ENCODE data around the gene PTK7. TPM values are rescaled to one million over a fixed set of nuclear protein-coding genes. Genes with fewer than 3 reads are reported as not detected.

PTK7 gene
- total and polyA plus RNA-seq, 2 donors (not counting 3 experiments of a cell fraction or from before 2014, with no cell fraction given): 41.9 to 65.6 TPM

GRCh38 chr6:43141644-43142043, 65.5 kb downstream of the PTK7 start:
- ChIA-PET CTCF (no interaction called here), POLR2A (no interaction called here)
- Histone ChIP-seq H3K9ac (replicated peaks; ENCODE audit: extremely low read depth, insufficient read depth, low read length) (no peak overlapping the region), H3K27me3 (ENCODE audit: control insufficient read depth in 2 of 2, insufficient read depth in 2 of 2, low read length in 2 of 2) (no peaks in the 10 kb centered on the region), H3K9me3 (replicated peaks; ENCODE audit: control insufficient read depth, insufficient read depth, low read length) (no peaks in the 10 kb centered on the region), H3K9me1 (replicated peaks; ENCODE audit: control insufficient read depth, extremely low read depth, insufficient read depth, low read length) (no peaks in the 10 kb centered on the region), H3K36me3 (ENCODE audit: control insufficient read depth in 2 of 2, extremely low read depth in 1 of 2, insufficient read depth in 2 of 2, low read length in 2 of 2) (no peaks in the 10 kb centered on the region), H4K20me1 (replicated peaks; ENCODE audit: control insufficient read depth, extremely low read depth, insufficient read depth, low read length) (no peaks in the 10 kb centered on the region), H3K79me2 (ENCODE audit: control insufficient read depth, insufficient read depth, low read length) (no peaks in the 10 kb centered on the region), H3K4me2 (ENCODE audit: insufficient read depth, low read length) (no peak overlapping the region), H3K4me3 (replicated peaks in 1 of 3; ENCODE audit: insufficient read depth in 1 of 3, low read depth in 1 of 3, low read length in 3 of 3) (no peak overlapping the region), H3K4me1 (ENCODE audit: control insufficient read depth, extremely low read depth, insufficient read depth, low read length) (no peaks in the 10 kb centered on the region), H2AFZ (ENCODE audit: low read depth, low read length) (no peak overlapping the region), H3K27ac (ENCODE audit: insufficient read depth, low read depth, low read length) (no peak overlapping the region)
- TF ChIP-seq FOS (IDR thresholded peaks at IDR 0.05; ENCODE audit: borderline replicate concordance, insufficient read depth, low read length) (no peak), MYC (IDR thresholded peaks at IDR 0.05; ENCODE audit: low read depth, low read length) (no peak), CTCF (IDR thresholded peaks at IDR 0.05; ENCODE audit: extremely low read depth in 1 of 2, insufficient read depth in 1 of 2, low read depth in 1 of 2, low read length in 2 of 2) (no peak), JUN (IDR thresholded peaks at IDR 0.05; ENCODE audit: borderline replicate concordance, insufficient read depth, insufficient read length, low read depth) (no peak), GATA2 (IDR thresholded peaks at IDR 0.05; ENCODE audit: insufficient read depth, insufficient read length, low read depth, low read length) (no peak), EZH2 (IDR thresholded peaks at IDR 0.05; ENCODE audit: borderline replicate concordance, low read depth, low read length, severe bottlenecking) (no peak), POLR2AphosphoS5 (IDR thresholded peaks at IDR 0.05; ENCODE audit: insufficient read depth, low read depth, low read length) (no peak), POLR2A (IDR thresholded peaks at IDR 0.05; ENCODE audit: low read depth, low read length) (no peak)
- TF ChIP-seq, protein P1, sequence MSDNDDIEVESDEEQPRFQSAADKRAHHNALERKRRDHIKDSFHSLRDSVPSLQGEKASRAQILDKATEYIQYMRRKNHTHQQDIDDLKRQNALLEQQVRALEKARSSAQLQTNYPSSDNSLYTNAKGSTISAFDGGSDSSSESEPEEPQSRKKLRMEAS (IDR thresholded peaks at IDR 0.05; ENCODE audit: insufficient read depth, insufficient read length): no peak
- no peak for FAIRE-seq
- DNase-seq (ENCODE audit: low read depth, low spot score): no peak
- dilution Hi-C loops (cut with MboI; ENCODE audit: extremely low pct_ligation_motif_present, low sequenced_read_pairs) (no loop called here), intact Hi-C loops (cut with micrococcal nuclease) (loop anchor here (5.0 kb wide), 1 partner anchor 84 kb away; the partner anchor contains the start of genes KLC4 and MRPL2)
- BruUV-seq (replicated peaks): TSS peak; percentile 19
